GM19025 (cell line): Measurements from ENCODE around the gene RGPD4.
"Not testable (repeated sequence)": the region's sequence is repeated elsewhere in the genome, so short reads cannot be mapped to it uniquely, and the experiment has no call there.

ENCODE experiments used
- ATAC-seq: cut with Tn5 transposase; IDR thresholded peaks from one replicate; pipeline ENCODE4 v1.9.1; 2021; ENCODE audit warnings: mild to moderate bottlenecking, low read depth, moderate library complexity; ENCODE audit not compliant: unreplicated experiment

RGPD4 gene

DNA sequence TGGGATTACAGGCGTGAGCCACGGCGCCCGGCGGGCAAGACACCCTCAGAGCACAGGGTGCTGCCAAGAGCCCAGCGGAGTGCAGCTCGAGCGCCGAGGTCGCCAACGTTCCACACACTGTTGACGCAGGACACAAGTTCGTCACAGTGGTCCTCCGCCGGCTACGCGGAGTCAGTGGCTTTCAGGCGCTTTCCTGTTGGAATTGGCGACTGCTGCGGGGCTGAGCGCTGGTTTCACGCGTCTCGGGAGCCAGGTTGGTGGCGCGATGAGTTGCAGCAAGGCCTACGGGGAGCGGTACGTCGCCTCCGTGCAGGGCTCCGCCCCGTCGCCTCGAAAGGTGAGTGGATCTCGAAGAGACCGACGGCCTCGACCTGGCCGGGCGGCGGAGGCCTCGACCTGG, at the start of gene RGPD4:
Gene RGPD4, plus strand, starts transcription at position 144 of the 400 bp plus-strand sequence. Its CDS starts 122 bp downstream, at position 266.
- ATAC-seq: not testable (repeated sequence)

DNA sequence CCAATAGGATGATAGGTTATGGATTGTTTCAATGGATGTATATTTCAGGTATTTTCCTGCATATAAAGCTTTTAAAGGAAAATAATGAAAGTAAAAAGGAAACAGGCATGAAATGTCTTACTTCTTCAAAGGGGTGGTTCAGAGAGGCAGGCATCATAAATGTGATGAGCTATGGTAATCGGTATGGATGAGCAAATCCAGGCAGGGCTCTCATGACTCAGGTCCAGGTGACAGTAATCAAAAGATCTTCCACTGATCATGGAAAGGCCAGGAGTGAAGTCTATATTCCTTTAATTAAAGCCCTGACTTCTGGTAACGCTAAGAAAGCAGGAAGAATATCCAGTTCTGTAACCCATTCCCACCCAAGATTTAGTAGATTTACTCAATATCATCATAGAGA, 48.7 kb upstream of the RGPD4 start:
- no peak for ATAC-seq

DNA sequence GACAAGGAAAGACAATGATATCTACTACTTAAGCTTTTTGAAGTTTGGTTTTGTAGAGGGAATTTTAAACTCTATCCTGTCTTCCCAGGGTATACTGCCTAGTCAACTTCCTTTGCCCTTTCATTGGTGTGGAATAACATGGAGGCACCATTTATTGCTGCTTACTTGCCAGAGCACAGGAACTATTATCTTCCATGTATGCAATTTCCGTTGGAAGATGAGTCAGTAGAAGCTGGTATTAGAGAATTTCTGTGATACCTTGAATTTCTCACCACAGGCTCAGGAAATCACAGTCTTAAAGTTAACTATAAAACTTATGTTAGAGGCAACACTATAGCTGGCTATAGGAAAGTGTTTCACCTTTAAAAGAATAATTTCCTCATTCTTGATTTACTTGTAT, 40.9 kb upstream of the RGPD4 start:
- no peak for ATAC-seq

DNA sequence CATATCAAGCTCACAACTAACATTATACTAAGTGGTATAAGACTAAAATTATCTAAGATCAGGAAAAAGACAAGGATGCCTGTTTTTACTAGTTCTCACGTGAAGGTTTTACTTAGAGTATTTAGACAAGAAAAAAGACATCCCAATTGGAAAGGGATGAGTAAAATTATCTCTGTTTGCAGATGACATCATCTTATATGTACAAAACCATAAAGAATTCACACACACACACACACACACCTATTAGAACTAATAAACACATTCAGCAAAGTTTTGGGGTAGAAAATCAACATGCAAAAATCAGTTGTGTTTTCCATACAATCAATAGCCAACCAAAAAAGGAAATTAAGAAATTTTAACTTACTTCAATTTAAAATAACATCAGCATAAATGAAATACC, 35.9 kb upstream of the RGPD4 start:
- no peak for ATAC-seq

DNA sequence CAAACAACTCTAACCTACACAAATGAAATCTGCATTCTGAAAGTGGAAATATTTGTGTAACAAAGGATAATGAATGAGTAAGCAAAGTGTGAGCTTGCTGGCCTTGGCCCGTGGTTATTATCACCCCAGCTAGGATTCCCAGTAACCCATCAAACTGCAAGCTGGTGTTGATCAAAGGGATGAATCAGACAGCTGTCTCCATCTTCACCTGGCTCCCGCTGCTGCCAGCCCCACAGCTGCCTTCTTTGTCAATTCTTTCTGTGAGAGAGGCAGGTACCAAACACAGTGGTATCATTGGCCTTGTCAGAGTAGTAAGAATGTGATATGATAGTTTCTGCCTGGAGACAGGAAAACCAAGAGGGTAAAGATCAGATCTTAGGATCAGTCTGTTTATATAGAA, 25.2 kb upstream of the RGPD4 start:
- no peak for ATAC-seq

DNA sequence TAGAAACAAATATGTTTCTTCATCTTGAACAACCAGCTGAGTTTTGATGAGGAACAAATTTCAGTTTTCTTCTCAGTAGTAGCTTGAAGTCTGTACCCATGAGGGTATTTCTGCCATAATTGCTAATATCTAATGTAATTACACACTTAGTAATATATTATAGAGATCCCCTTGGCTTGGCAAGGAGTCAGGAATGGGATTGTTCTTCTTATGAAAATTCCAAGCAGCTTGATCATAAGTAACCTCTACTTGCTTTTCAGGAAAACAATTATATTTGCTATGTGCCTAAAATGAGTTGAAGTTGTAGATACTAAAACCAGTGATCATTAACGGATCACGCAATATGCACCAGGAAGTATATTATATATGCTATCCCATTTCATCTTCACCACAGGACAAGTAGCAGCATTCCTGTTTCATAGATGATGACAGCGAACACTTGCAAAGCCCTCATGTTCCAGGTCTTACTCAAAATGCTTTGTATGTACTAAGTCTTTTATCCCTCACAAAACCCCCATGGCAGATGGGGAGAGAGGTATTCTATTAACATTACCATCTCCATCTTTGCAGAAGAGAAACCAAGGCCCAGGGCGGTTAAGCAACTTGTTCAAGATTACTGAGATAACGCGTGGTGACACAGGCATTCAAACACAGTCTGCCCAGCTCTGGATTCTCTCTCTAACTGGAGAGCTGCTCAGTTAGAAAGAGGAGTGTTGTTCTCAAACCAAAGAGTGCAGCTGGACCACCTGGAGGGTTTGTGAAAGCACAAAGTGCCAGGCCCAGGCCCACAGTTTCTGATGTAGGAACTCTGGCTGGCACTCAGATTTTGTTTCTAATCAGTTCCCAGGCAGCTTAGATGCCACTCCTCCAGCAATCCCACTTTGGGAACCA, 21.8 kb upstream of the RGPD4 start:
- ATAC-seq: no peak

DNA sequence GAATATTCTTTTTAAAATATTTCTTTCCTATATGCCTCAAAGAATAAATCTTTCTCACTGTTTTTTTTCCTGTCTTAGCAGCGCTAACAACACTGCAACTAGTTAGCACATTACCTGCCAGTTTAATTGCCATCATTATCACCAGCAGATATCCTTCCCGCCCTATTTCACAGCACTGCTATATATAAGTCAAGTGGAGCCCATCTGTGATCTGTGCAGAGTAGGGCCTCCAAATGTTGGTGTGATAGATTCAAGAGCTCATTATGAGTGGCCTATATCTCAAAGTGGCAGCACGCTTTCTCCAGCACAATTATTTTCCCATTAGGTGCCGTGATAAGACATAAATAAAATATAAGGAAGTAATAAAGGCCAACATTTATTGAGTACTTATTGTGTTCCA, 19.8 kb upstream of the RGPD4 start:
- no peak for ATAC-seq

DNA sequence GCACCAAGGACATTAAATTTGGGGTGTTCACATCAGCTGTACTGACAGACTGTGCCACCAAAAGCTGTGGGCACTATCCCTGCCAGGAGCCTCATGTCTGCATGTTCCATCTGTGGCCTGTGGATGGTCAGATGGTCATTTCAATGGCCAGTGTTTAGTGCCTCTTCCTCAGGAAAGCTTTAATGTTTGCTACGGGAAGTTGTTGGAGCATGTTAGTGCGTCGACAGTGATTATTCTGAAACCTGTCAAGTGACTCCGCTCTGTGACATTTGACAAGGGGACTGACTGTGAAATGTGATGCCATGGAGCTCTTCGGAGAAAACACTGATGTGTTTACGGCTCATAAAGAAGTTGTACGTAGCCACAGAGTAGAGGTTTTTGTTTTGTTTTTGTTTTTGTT, 18.7 kb upstream of the RGPD4 start:
- no peak for ATAC-seq

DNA sequence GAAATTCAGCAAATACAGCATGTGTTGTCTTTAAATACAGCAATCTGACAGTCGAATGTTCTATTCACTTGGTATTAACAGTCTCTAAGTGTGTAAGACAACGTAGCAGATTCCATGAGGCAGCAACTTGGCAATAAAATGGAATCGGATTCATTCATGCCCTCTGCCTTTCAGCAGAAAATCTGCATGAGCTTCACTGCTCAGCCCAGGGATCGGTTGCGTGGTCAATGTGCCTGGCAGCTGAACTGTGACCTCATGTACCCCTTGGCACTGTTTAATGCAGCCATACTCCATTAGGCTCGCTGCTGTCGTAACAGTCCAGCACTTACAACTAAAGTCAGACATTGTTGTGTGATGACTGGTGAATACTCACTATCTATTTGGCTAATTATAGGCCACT, 17.7 kb upstream of the RGPD4 start:
- no peak for ATAC-seq

DNA sequence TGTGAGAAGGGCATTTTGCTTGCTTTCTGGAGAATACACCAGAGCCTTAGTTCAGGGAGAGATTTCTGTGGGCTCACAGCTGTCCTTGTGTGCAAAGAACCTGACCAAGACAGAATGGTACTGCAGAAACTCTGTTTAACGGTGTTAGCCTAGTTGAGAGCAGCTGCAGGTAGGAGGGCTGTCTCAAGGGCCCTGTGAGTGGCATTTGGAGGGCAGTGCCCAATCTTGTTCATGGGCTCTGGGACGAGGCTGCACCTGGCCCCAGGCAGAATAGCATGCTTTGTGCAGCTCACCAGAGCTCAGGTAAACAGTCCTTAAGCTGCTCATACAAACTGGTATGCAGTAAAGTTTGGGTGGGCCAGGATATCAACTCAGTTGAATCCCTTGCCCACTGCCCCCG, 16.9 kb upstream of the RGPD4 start:
- ATAC-seq: no peak

DNA sequence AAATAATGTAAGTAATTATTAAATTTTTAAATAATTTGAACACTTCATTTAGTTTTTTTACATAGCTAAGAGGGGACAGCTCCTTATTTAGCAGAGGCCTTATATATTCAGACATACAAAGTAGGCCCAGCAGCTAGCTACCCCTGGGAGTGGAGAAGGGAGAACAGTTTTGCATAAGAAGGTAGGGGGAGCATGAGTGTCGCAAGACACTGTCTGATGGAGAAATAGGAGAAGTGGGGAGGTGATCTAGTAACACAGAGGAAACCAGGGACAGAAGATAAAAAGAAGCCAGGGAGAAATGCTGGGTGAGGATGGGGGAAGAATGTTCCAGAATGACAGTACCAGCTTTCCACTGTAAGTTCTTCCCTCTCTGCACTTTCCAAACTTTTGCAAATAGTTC, 16.0 kb upstream of the RGPD4 start:
- ATAC-seq: no peak

DNA sequence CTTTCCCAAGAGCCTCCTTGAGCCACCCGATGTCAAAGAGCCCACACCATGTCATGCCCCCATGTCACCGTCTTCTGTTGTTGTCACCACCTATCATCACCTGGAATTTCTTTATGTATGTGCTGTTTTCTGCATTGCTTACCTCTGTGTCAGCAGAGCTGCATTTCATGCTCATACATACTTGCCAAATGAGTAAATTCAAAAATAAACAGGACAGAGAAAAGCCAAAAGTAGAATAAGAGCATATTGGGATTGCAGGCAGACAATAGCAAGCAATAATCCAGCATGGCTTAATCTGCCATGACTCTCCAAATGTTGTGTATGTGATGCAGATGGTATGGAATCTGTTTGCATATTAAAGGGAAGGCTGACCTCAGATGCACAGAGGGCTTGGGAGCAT, 15.3 kb upstream of the RGPD4 start:
- no peak for ATAC-seq

DNA sequence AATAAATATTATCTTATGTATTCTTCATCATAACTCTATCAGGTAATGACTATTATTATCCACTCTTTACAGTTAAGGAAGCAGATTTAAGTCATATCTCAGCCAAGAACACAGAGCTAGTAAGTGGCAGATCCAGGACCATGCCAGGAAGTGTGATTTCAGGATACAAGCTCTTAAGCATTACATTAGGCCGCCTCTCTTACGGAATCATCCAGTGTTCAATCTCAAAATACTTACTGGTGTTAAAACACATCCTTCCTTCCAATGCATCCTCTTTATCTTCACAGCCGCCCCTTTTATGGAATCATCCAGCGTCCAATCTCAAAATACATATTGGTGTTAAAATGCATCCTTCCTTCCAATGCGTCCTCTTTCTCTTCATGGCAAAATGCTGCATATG, 14.7 kb upstream of the RGPD4 start:
- no peak for ATAC-seq

DNA sequence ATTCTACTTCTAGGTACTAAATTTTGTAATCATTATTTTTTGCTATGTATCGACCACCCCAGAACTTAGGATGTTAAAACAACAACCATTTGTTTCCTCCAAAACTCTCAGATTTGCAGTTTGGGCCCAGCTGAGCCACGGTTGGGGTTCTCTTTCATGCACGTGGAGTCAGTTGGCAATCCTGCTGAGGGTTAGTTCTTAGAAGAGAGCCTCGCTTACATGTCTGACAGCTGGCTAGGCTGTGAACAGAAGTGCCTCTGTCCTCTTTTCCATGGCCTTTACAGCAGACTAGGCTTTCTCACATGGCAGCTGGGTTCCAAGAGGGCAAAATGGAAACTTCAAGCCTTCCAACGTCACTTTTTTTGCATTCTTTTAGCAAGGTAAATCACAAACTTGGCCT, 9.3 kb upstream of the RGPD4 start:
- no peak for ATAC-seq

DNA sequence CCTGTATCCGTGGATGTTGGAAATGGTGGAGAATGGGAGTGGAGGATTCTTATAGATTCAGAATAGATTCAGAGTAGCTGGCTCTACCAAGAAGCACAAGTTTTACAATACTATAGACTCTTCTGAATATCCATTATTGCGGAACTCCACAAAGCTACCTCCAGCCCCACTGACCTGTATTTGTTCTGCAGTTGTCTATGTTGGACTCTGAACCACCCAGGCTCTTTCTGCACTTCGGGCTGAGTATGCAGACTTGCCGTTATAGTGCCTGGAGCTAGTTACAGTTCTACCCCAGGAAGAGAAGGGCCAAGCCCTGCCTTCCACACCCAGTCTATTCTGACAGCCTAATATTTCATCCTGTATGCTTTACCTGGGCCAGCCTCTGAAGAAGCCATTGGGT, 4.4 kb upstream of the RGPD4 start:
- no peak for ATAC-seq

DNA sequence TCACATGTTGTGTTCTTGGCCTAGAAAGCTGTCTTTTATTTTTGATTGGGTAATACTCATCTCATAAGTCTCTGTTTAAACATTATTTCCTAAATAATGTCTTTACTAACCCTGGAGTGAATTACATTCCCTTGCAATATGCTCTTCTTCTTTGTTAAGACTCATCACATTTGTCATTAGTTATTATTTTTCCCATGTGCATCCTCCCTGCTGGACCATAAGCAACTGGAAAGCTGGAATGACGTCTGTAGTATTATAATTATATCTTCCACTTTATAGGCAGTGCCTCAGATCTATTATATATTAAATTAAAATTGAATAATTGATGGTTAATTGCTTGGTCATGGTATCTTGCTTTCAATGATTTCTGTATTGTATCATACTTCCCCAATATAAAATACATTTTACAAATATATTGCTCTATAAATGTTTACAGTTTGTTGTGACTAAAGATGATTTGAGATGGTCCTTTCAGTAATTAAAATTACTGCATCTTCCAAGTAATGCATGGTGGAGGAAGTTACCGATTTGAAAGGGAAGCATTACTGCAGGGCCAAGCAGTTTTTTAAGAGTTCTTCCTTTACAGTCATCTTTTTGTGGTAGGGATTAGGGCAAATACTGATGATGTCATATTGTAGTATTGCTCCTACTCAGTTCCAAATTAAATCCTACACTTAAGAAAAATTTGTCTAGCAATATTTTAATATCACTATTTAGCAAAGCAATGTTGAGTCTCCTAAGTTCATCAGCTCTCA, 2.1 kb upstream of the RGPD4 start:
- ATAC-seq: no peak

DNA sequence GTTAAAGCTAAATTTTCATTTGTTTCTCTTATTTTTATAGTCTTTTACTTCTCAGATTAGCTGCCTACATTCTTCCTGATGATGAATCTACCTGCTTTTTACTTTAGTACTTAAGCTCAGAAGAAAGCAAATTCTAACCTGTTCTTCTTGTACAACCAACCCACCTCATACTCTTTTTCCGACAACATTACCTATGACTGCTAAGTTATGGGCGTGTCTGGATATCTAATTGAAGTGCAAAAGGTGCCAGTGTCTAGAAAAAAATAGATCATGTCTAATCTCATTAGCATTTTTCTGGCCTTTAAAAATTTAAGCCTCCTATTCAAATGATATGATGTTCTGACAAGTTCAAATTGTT, 1.5 kb upstream of the RGPD4 start:
- no peak for ATAC-seq

DNA sequence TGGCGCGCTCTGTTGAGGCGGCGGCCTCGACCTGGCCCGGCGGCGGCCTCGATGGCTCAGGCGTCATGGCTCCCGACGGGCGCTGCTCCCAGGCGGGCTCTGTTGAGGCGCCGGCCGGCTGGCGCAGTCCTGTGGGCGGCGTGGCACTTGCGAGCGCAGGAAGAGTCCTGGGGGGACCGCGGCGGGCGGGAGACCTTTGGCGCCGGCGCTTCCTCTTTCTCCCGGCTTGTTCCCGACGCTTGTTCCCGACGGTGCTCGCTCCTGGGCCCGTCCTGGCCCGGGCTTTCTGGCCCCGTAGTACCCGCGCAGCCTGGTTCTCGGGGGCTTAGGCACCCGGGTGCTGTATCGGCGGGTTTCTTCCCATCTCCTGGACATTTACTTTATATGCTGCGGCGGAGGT, 2.8 kb downstream of the RGPD4 start:
- ATAC-seq: not testable (repeated sequence)

DNA sequence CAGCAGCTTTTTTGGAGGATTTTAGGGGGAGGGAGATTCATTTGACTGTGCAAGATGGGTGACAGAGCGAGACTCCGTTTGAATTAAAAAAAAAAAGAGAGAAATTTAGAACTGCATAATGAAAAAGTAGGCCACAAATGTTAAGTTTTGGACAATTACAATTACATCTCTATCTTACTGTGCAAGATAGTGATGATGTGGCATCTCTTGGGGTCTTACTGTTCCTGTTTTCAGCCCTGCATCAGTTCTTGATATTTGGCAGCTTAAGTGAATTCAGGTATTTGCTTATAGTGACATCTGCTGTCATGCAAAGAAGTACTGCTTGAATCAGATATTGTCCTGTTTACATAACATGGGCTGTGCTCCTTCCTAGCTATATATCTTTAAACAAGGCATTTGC, 6.5 kb downstream of the RGPD4 start:
- not testable (repeated sequence) for ATAC-seq

DNA sequence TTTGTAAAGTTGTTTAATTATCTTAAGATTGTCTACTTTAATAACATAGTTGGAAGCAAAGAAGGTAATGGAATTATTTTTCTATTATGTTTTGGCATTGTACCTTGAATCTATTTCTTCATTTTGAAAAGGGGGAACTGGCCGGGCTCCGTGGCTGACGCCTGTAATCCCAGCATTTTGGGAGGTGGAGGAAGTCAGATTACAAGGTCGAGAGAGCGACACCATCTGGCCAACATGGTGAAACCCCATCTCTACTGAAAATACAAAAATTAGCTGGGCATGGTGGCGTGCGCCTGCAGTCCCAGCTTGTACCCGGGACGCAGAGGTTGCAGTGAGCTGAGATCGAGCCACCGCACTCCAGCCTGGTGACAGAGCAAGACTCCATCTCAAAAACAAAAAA, 6.9 kb downstream of the RGPD4 start:
- ATAC-seq: not testable (repeated sequence)

DNA sequence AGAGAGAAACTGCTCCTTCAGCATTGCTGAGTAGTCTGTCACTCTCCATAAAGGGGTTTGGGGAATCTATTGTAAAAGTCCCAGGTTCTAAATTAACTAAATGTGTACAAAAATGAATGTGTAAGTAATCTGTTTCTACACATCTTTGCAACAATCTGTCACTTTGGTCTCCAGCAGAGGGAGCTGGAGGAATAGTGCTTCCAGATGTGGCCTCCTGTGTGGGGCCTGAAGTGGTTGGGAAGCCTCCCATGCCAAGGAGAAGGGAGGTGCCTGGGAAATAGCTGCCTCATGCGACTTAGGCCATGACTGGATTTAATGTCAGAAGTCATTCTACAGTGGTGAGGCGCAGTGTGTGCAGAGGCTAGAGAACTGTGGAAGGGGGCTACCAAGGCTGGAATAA, 89.4 kb downstream of the RGPD4 start:
- ATAC-seq: not testable (repeated sequence)
